HUES48 (cell line): Measurements from ENCODE around the gene PACS1.

Experiments
- H3K27ac ChIP-seq: one replicate; pipeline ENCODE4 v1.7.0; 2013; ENCODE audit warnings: low read depth, low read length, inconsistent platforms
- H3K27me3 ChIP-seq: 2 replicates; pipeline ENCODE4 v1.6.1; 2013; ENCODE audit warnings: mild to moderate bottlenecking, low read length; ENCODE audit not compliant: control insufficient read depth, insufficient read depth
- H3K36me3 ChIP-seq: 2 replicates; pipeline ENCODE4 v1.6.1; 2013; ENCODE audit warnings: low read length; ENCODE audit not compliant: control insufficient read depth, insufficient read depth
- H3K4me1 ChIP-seq: 2 replicates; pipeline ENCODE4 v1.6.1; 2013; ENCODE audit warnings: mild to moderate bottlenecking, low read length; ENCODE audit not compliant: control insufficient read depth, insufficient read depth
- H3K4me3 ChIP-seq: 2 replicates; pipeline ENCODE4 v1.5.1; 2013; ENCODE audit warnings: mild to moderate bottlenecking, low read depth, low read length
- H3K9ac ChIP-seq: 2 replicates; pipeline ENCODE4 v1.6.1; 2013; ENCODE audit warnings: mild to moderate bottlenecking, low read depth, low read length, moderate library complexity
- H3K9me3 ChIP-seq: 2 replicates; pipeline ENCODE4 v1.6.1; 2013; ENCODE audit warnings: low read length; ENCODE audit not compliant: control insufficient read depth, insufficient read depth

PACS1 gene

GRCh38 chr11:66172146-66172545 is 102.1 kb downstream of the PACS1 start:
- Histone ChIP-seq H3K4me3 (no peak overlapping the region), H3K27ac (no peak overlapping the region), H3K4me1 (no peaks in the 10 kb centered on the region), H3K9me3 (no peaks in the 10 kb centered on the region), H3K36me3 (no peaks in the 10 kb centered on the region), H3K27me3 (no peaks in the 10 kb centered on the region), H3K9ac (no peak overlapping the region)

GRCh38 chr11:66176650-66177049 is 106.6 kb downstream of the PACS1 start:
- Histone ChIP-seq H3K27ac (no peak overlapping the region), H3K27me3 (no peaks in the 10 kb centered on the region), H3K4me1 (no peaks in the 10 kb centered on the region), H3K9ac (no peak overlapping the region), H3K4me3 (no peak overlapping the region), H3K9me3 (no peaks in the 10 kb centered on the region), H3K36me3 (no peaks in the 10 kb centered on the region)

DNA sequence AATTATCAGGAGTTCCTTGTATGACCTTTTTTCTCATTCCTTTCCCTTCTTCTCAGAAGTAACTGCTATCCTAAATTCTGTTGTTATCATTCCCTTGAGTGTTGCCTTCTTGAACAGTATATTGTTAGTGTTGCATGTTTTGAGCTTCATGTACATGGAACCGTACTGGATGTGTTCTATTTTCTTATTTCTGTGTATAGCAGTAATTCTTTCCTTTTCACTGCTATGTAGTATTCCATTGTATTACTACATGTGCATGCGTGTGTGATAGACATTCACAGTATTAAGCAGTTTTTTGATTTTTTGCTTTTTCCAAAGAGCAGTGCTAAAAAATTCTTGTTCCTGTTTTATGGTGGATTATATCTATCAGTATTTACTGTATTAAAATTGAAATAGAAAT is 108.1 kb downstream of the PACS1 start:
- Histone ChIP-seq H3K4me1 (no peaks in the 10 kb centered on the region), H3K9me3 (no peaks in the 10 kb centered on the region), H3K4me3 (no peak overlapping the region), H3K36me3 (no peaks in the 10 kb centered on the region), H3K27ac (no peak overlapping the region), H3K9ac (no peak overlapping the region), H3K27me3 (no peaks in the 10 kb centered on the region)

- Histone ChIP-seq H3K36me3 (no peaks in the 10 kb centered on the region), H3K4me3 (no peak overlapping the region), H3K27ac (no peak overlapping the region), H3K27me3 (no peaks in the 10 kb centered on the region), H3K9me3 (no peaks in the 10 kb centered on the region), H3K4me1 (no peaks in the 10 kb centered on the region), H3K9ac (no peak overlapping the region)
Observed at GRCh38 chr11:66178871-66179270, 108.8 kb downstream of the PACS1 start.

GRCh38 chr11:66181632-66182315 is 111.7 kb downstream of the PACS1 start:
- Histone ChIP-seq H3K9me3 (no peaks in the 10 kb centered on the region), H3K27ac (no peak overlapping the region), H3K4me1 (no peaks in the 10 kb centered on the region), H3K36me3 (no peaks in the 10 kb centered on the region), H3K4me3 (no peak overlapping the region), H3K27me3 (no peaks in the 10 kb centered on the region), H3K9ac (no peak overlapping the region)

- no peaks in the 10 kb centered on the region for H3K9me3 ChIP-seq
- no peak overlapping the region for H3K4me3 ChIP-seq
- H3K27ac ChIP-seq = no peak overlapping the region
- H3K4me1 ChIP-seq = no peaks in the 10 kb centered on the region
- H3K36me3 ChIP-seq = no peaks in the 10 kb centered on the region
- H3K9ac ChIP-seq = no peak overlapping the region
- H3K27me3 ChIP-seq = no peaks in the 10 kb centered on the region
Observed at GRCh38 chr11:66183494-66184048, 113.5 kb downstream of the PACS1 start.

- Histone ChIP-seq H3K4me1 (no peaks in the 10 kb centered on the region), H3K36me3 (no peaks in the 10 kb centered on the region), H3K27me3 (no peaks in the 10 kb centered on the region), H3K4me3 (no peak overlapping the region), H3K9me3 (no peaks in the 10 kb centered on the region), H3K9ac (no peak overlapping the region), H3K27ac (no peak overlapping the region)
Observed at GRCh38 chr11:66184728-66185127, 114.7 kb downstream of the PACS1 start.

DNA sequence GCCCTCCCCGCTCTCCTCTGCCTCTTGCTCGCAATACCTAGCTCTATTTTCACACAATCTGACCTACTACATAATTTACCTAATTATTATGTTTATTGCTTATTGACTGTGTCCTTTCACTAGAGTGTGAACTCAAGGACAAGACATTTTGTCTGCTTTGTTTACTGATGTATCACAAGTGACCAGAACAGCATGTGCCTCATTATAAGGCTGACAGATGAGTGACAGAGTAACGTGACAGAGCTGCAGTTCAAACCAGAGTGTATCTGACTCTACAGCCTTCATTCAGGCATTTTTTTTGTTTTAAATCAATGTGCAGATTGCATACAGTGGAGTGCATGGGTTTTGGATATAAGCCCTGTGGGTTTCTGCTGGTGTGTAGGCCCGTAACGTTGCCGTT is 116.4 kb downstream of the PACS1 start:
- no peak overlapping the region for H3K4me3 ChIP-seq
- no peaks in the 10 kb centered on the region for H3K36me3 ChIP-seq
- H3K27me3 ChIP-seq = no peaks in the 10 kb centered on the region
- no peaks in the 10 kb centered on the region for H3K9me3 ChIP-seq
- no peak overlapping the region for H3K27ac ChIP-seq
- no peak overlapping the region for H3K9ac ChIP-seq
- no peaks in the 10 kb centered on the region for H3K4me1 ChIP-seq

- Histone ChIP-seq H3K9me3 (no peaks in the 10 kb centered on the region), H3K27me3 (no peaks in the 10 kb centered on the region), H3K4me3 (no peak overlapping the region), H3K27ac (no peak overlapping the region), H3K36me3 (no peaks in the 10 kb centered on the region), H3K4me1 (no peaks in the 10 kb centered on the region), H3K9ac (no peak overlapping the region)
Observed at GRCh38 chr11:66187453-66187852, 117.4 kb downstream of the PACS1 start.

DNA sequence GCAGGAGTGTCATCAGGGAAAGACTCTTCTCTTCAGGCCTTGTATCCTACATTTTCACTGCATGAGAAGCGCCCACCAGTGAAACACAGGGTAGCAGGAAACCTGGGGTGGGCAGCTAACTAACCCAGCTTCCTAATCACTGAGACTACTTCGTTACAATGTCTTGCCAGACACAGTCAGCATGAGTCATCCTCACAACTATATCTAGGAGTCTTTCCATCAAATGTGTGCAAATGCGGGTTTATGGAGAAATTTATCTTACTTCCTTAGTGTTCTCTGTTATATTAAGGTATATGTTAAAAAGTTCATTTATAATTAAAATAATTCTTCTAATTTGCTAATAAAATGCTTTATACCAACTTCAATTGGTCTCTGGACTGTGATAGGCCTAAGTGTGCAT is 118.5 kb downstream of the PACS1 start:
- H3K4me1 ChIP-seq = no peaks in the 10 kb centered on the region
- no peaks in the 10 kb centered on the region for H3K9me3 ChIP-seq
- H3K36me3 ChIP-seq = peaks cover 4% of the 10 kb centered on the region
- no peak overlapping the region for H3K9ac ChIP-seq
- no peak overlapping the region for H3K27ac ChIP-seq
- no peak overlapping the region for H3K4me3 ChIP-seq
- H3K27me3 ChIP-seq = no peaks in the 10 kb centered on the region

- H3K27ac ChIP-seq = no peak overlapping the region
- H3K36me3 ChIP-seq = peaks cover 6% of the 10 kb centered on the region
- H3K9ac ChIP-seq = no peak overlapping the region
- H3K4me1 ChIP-seq = no peaks in the 10 kb centered on the region
- H3K27me3 ChIP-seq = no peaks in the 10 kb centered on the region
- no peak overlapping the region for H3K4me3 ChIP-seq
- H3K9me3 ChIP-seq = no peaks in the 10 kb centered on the region
Observed at GRCh38 chr11:66189031-66189745, 119.1 kb downstream of the PACS1 start.
